Common myeloid progenitor, CD34-positive (primary cell): ENCODE measurements around the gene SEC16B.

Experiments used
- CTCF ChIA-PET: fragments of 350-600 bp; sonication (Branson Sonifier 250); formaldehyde crosslinking; loops from one replicate; lab custom pipeline; 2021; ENCODE audit warnings: antibody characterized with exemption; lab: Charles Lee
- POLR2A ChIA-PET: fragments of 350-600 bp; sonication (Branson Sonifier 250); formaldehyde crosslinking; loops from one replicate; lab custom pipeline; 2021; ENCODE audit warnings: antibody characterized with exemption; lab: Charles Lee
- DNase-seq, 3 donors: peaks; one replicate each; pipeline versions ENCODE4 v3.0.0 to v3.0.0-alpha.2; 2013
- H3K27ac ChIP-seq, 2 experiments: 1 replicate in 1 of 2; 2 replicates in 1 of 2; pipeline ENCODE4 v1.7.0; 2013; ENCODE audit warnings: inconsistent platforms in 2 of 2, low read length in 2 of 2, mild to moderate bottlenecking in 2 of 2, low read depth in 1 of 2, moderate library complexity in 1 of 2; ENCODE audit not compliant: severe bottlenecking in 2 of 2, insufficient read depth in 1 of 2, poor library complexity in 1 of 2
- H3K27me3 ChIP-seq, 5 experiments: replicated peaks in 2 of 5; 1 replicate in 3 of 5; 2 replicates in 2 of 5; pipeline versions ENCODE4 v1.6.1 to v1.7.0; 2013; ENCODE audit warnings: low read length in 4 of 5, mild to moderate bottlenecking in 2 of 5, moderate library complexity in 2 of 5, inconsistent platforms in 1 of 5; ENCODE audit not compliant: insufficient read depth in 5 of 5, control insufficient read depth in 4 of 5
- H3K36me3 ChIP-seq, 4 experiments: 1 replicate in 2 of 4; 2 replicates in 2 of 4; pipeline versions ENCODE4 v1.6.1 to v1.7.0; 2013; ENCODE audit warnings: low read length in 3 of 4, control low read depth in 1 of 4, mild to moderate bottlenecking in 1 of 4; ENCODE audit not compliant: control insufficient read depth in 4 of 4, insufficient read depth in 4 of 4
- H3K4me1 ChIP-seq, 4 experiments: 1 replicate in 3 of 4; 2 replicates in 1 of 4; pipeline versions ENCODE4 v1.6.1 to v1.7.1; 2013; ENCODE audit warnings: low read length in 3 of 4, mild to moderate bottlenecking in 3 of 4, control low read depth in 1 of 4, inconsistent platforms in 1 of 4, moderate library complexity in 1 of 4; ENCODE audit not compliant: control insufficient read depth in 4 of 4, insufficient read depth in 4 of 4; ENCODE audit errors: control extremely low read depth in 1 of 4
- H3K4me3 ChIP-seq, 7 experiments: 1 replicate in 4 of 7; 2 replicates in 3 of 7; pipeline versions ENCODE4 v1.5.1 to v1.7.0; 2013; ENCODE audit warnings: mild to moderate bottlenecking in 7 of 7, low read length in 6 of 7, moderate library complexity in 6 of 7, inconsistent platforms in 2 of 7, low read depth in 2 of 7, control low read depth in 1 of 7; ENCODE audit not compliant: insufficient read depth in 4 of 7, control insufficient read depth in 1 of 7; ENCODE audit errors: extremely low read depth in 1 of 7
- H3K9me3 ChIP-seq, 5 experiments: 1 replicate in 4 of 5; 2 replicates in 1 of 5; pipeline versions ENCODE4 v1.6.1 to v1.7.1; 2013; ENCODE audit warnings: low read length in 4 of 5, mild to moderate bottlenecking in 2 of 5, inconsistent platforms in 1 of 5, low read depth in 1 of 5, moderate library complexity in 1 of 5; ENCODE audit not compliant: control insufficient read depth in 4 of 5, insufficient read depth in 2 of 5; ENCODE audit errors: control extremely low read depth in 1 of 5
- WGBS: methylation state at CpG from one replicate; pipeline ENCODE4 v1.1.5; 2013; ENCODE audit not compliant: insufficient coverage; 5-methylcytosine and 5-hydroxymethylcytosine counted together

The SEC16B gene

DNA sequence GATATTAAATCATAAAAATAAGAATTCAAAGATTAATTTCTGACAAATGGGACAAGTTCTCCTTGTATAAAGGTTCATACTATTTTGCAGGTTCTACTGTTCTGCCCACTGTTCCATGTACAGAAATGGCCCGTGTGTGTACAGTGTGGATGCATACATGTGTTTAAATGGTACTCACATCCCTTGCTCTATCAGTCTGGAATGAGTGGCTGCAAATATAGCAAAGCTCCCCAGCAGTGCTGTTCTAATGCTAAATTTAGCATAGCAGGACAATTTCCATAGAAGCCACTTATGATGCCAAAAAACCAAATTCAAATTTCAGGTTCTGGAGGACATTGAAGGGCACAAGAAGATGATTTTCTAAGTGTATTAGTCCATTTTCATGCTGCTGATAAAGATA, 9.4 kb upstream of the SEC16B start:
- no peaks in the 10 kb centered on the region for H3K4me1 ChIP-seq
- no peak for DNase-seq

DNA sequence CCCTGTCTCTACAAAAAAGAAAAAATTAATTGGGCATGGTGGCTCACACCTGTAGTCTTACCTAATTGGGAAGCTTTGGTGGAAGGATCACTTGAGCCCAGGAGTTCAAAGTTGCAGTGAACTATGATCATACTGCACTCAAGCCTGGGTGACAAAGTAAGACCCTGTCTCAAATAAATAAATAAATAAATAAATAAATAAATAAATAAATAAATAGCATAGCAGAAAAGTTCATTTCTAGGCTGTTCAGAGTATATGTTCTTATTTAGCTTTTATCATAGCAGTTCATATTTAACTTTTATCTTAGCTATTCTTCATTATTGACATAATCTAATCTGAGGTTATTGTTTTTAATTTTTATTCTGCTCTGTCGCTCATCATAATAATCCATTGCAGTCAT, 8.7 kb upstream of the SEC16B start:
- H3K9me3 ChIP-seq = no peaks in the 10 kb centered on the region
- no peak for DNase-seq
- no peak overlapping the region for H3K27ac ChIP-seq
- no peaks in the 10 kb centered on the region for H3K36me3 ChIP-seq
- no peak overlapping the region for H3K4me3 ChIP-seq
- ChIA-PET POLR2A (no interaction called here), CTCF (interaction anchor here (1.0 kb wide), 1 partner anchor 36 kb away, joined by 3 read pairs; no protein-coding TSS in a partner anchor)
- no CpG with 5 or more reads among the region's 1 CpG for WGBS
- no peaks in the 10 kb centered on the region for H3K27me3 ChIP-seq
- no peaks in the 10 kb centered on the region for H3K4me1 ChIP-seq

More for the DNA sequence above, 9.4 kb upstream of the SEC16B start:
- no peak overlapping the region for H3K27ac ChIP-seq
- H3K9me3 ChIP-seq = no peaks in the 10 kb centered on the region
- H3K4me3 ChIP-seq = no peak overlapping the region
- ChIA-PET CTCF (no interaction called here), POLR2A (no interaction called here)
- no peaks in the 10 kb centered on the region for H3K27me3 ChIP-seq
- WGBS = no CpG with 5 or more reads among the region's 1 CpG
- no peaks in the 10 kb centered on the region for H3K36me3 ChIP-seq

DNA sequence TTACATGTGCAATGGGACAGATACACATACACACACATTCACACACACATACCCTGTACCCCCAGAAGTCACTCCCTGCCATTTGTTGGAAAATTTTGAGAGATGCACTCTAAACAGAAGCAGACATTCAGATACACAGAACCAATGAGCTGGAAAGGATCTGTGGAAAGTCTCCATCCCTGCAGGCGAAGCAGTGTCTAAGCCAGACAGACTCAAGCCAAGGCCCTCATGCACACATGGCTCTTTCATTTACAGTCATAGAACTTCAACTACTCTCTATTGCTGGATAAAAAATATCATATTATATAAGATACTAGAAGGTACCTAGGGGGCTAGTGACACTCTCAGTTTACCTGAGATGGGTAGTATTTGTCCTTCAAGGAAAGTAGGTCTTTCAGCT, 7.3 kb upstream of the SEC16B start:
- ChIA-PET POLR2A (no interaction called here), CTCF (no interaction called here)
- H3K4me3 ChIP-seq = no peak overlapping the region
- no CpG with 5 or more reads among the region's 1 CpG for WGBS
- no peak for DNase-seq
- H3K4me1 ChIP-seq = no peaks in the 10 kb centered on the region
- H3K27ac ChIP-seq = no peak overlapping the region
- no peaks in the 10 kb centered on the region for H3K27me3 ChIP-seq
- no peaks in the 10 kb centered on the region for H3K9me3 ChIP-seq
- H3K36me3 ChIP-seq = no peaks in the 10 kb centered on the region

DNA sequence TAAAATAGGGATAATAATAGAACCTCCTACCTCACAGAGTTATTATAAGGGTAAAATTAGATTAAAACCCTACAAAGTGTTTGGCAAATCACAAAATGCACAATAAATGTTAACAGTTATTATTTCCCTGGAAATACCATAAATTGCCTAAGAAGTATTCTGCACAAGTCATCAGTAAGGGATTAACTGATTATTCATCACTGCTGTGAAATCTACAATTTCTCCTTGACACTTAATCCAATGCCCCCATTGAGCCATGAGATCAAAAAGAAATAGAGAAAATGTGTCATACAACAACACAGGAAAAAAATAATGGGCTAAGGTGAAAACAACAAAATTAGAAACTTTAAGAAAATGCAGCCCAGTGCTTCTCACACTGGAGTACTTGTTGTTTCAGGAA, 6.7 kb upstream of the SEC16B start:
- POLR2A ChIA-PET = no interaction called here
- CTCF ChIA-PET = no interaction called here
- H3K36me3 ChIP-seq = no peaks in the 10 kb centered on the region
- no peak overlapping the region for H3K27ac ChIP-seq
- no peaks in the 10 kb centered on the region for H3K9me3 ChIP-seq
- DNase-seq = no peak
- H3K27me3 ChIP-seq = no peaks in the 10 kb centered on the region
- H3K4me1 ChIP-seq = no peaks in the 10 kb centered on the region
- H3K4me3 ChIP-seq = no peak overlapping the region

DNA sequence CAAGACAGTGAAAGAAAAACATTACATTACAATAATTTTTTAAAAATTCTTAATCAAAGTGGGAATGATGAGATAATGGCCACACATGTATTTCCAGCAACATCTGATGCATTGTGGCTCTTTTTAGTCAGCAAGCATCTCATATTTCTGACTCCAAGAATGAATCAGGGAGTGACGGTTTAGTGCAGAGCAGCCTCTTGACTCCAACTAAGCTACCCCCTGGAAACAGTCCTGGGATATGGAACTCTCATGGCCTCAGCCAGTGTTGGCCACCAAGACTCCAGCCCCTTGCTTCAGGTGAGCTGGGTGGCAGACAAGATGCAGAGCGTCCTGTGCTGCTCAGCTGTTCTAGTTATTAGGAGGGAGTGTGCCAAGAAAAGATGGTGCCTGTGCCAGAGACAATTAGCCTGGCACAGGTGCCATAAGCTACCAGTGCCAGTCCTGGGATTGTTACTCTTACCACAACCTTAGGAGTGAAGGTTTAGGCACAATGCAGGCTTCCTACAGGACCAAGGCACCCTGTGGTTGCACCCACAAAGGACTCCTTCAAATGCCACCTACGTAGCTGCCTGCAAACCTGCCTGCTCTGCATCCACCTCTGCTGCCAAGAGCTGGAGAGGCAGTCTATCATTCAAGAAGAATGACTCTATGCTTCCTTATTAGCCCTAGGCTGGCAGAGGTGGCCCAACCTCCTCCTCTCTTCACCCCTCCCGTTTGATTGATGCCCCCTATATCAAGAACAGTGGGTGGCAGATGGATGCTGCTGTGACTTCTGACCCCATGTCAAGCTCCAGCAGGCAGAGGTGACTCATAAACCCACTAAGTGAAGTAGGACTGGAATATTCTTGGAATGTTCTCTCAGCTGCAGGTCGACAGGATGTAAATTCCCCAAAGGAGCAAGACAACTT, 6.0 kb upstream of the SEC16B start:
- CTCF ChIA-PET = no interaction called here
- no peak for DNase-seq

GRCh38 chr1:177973585-177973984, 3.7 kb upstream of the SEC16B start:
- Histone ChIP-seq H3K4me1 (no peaks in the 10 kb centered on the region), H3K27me3 (no peaks in the 10 kb centered on the region), H3K9me3 (no peaks in the 10 kb centered on the region), H3K36me3 (no peaks in the 10 kb centered on the region), H3K4me3 (no peak overlapping the region), H3K27ac (no peak overlapping the region)
- no peak for DNase-seq
- POLR2A ChIA-PET = no interaction called here
- CTCF ChIA-PET = no interaction called here
- WGBS = no CpG with 5 or more reads among the region's 3 CpGs

More for the DNA sequence above, 6.0 kb upstream of the SEC16B start:
- WGBS = 95% methylated on average over 4 of the region's 5 CpGs
- POLR2A ChIA-PET = no interaction called here
- no peak overlapping the region for H3K4me3 ChIP-seq
- H3K9me3 ChIP-seq = no peaks in the 10 kb centered on the region
- no peaks in the 10 kb centered on the region for H3K4me1 ChIP-seq
- H3K27me3 ChIP-seq = no peaks in the 10 kb centered on the region
- H3K36me3 ChIP-seq = no peaks in the 10 kb centered on the region
- H3K27ac ChIP-seq = no peak overlapping the region

DNA sequence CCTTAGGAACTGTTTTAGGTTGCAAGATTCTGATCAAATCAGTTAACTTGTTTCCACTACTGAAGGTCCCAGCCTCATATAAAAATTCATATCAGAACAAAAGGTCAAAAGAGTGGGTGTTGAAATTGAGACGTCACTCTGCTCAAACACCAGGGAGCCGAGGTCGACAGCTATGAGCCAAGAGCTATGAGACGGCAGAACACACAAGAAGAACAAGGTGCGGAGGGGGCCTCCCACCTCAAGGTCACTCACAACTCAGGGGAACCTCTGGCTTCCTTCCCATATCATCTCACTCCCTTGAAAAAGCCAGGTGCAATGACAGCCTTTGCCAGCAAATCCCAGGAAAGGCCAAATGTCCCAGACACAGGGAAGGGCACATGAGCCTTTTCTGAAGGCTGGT, 749 bp downstream of the SEC16B start:
- H3K27ac ChIP-seq = no peak overlapping the region
- H3K27me3 ChIP-seq = no peaks in the 10 kb centered on the region
- no peaks in the 10 kb centered on the region for H3K9me3 ChIP-seq
- CTCF ChIA-PET = no interaction called here
- no peaks in the 10 kb centered on the region for H3K36me3 ChIP-seq
- H3K4me3 ChIP-seq = no peak overlapping the region
- DNase-seq = no peak
- POLR2A ChIA-PET = no interaction called here
- whole genome bisulfite sequencing = 80% methylated on average over 3 of the region's 5 CpGs
- H3K4me1 ChIP-seq = no peaks in the 10 kb centered on the region
